ENCODE results near the gene METTL22.
"Not testable (repeated sequence)": the region's sequence is repeated elsewhere in the genome, so short reads cannot be mapped to it uniquely, and the experiment has no call there.

The METTL22 gene

DNA sequence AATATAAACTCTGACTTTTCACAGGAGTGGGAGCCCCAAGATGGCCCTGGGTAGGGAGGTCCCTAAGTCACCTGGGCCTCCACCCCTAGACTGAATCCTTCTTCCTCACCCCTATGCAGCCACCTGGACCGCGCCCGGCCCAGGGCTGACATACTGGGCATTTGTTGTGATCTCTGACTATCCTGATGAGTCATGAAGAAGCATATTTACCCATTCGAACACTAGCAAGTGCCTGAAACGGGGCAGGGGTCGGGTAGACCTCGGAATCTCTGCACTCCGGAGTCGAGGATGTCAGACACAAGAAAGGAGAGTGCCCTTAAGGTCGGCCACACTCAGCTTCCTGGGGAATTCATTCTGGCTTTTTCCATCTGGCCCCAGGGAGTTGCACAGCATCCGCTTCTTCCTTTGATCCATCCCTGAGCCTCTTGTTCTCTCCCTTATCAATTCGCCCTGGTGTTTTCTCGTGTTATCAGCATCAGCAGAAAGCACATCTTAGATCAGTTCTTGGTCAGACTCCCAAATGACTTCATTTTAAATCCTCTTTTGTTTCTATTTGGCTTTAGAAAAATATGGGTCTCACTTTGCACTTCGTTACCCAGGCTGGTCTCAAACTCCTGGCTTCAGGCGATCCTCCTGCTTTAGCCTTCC, 10.4 kb downstream of the METTL22 start:
- H3K4me3 ChIP-seq (ENCODE audit: low read length) = no peak overlapping the region
- TF ChIP-seq ZNF274 (IDR thresholded peaks at IDR 0.05; ENCODE audit: low read depth, low read length) = no peak

DNA sequence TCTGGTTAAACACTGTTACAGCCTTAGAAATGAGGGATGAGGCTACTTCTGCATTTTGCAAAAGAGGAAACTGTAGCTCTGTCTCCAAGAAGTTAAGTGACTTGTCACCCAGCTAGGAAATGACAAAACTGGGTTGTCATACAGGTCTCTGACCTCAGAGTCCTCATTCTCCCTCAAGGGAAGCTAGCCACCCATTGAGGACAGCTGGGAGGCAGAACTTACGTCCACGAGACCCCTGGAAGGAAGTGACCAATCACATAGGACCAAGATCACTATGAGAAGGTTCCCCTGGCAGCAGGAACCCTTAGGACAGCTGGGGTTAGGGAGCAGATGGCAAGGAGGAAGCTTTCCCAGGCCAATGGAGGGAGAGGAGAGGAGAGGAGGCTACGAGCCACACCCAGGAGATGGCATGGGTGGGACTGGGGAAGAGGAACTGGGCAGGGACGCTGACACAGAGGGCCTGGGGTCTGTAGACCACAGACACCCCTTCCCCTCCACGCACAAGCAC, 11.2 kb downstream of the METTL22 start:
- H3K4me3 ChIP-seq (ENCODE audit: low read length) = no peak overlapping the region
- no peak for TF ChIP-seq ZNF274 (IDR thresholded peaks at IDR 0.05; ENCODE audit: low read depth, low read length)

DNA sequence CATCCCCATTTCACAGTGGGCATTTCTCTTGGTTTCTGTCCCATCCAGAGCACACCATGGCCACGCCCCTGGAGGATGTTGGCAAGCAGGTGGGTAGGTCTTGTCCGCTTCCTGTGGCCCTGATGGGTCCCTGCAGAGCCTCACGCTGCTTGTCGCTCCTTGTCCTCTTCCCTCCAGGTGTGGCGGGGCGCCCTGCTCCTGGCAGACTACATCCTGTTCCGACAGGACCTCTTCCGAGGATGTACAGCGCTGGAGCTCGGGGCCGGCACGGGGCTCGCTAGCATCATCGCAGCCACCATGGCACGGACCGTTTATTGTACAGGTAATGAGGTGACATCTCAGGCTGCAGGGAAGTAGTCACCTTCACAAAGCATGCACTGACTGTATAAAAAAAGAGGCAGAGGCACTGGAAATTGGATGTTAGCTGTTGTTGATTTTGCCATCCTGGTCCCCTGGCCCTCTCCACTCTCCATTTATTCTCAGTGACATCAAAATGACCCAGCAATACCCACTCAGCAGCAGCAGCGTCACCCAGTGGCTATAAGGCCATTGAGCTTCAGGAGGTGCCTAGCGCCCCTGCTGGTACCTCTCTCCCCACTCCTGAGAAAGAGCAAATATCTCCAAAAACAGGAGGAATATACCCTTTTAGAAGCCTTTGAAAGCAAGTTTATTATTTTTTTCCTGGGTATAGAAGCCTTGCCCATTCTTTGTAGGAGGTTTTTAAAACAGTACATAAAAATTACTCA, 13.7 kb downstream of the METTL22 start:
- no peak overlapping the region for H3K4me3 ChIP-seq (ENCODE audit: low read length)
- no peak for TF ChIP-seq ZNF274 (IDR thresholded peaks at IDR 0.05; ENCODE audit: low read depth, low read length)

DNA sequence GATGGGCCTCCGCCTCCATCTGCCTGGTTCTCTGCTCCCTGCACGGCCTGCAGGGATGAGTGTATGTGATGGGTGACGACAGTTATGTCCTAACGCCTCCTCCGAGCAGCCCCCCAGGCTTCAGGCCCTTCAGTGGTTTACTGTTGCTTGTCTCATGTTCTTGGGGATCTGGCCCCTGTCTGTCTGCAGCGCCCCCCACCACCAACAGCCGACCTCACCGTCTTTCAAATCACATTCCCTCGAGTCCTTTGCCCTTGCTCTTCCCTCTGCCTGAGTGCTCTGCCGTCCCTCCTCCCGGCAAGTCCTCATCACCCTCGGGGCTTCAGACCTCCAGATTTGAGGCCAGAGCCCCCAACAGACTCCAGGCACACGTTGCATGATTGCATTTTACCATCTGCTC, 18.2 kb downstream of the METTL22 start:
- TF ChIP-seq ZNF274 (IDR thresholded peaks at IDR 0.05; ENCODE audit: low read depth, low read length) = no peak
- no peak overlapping the region for H3K4me3 ChIP-seq (ENCODE audit: low read length)

DNA sequence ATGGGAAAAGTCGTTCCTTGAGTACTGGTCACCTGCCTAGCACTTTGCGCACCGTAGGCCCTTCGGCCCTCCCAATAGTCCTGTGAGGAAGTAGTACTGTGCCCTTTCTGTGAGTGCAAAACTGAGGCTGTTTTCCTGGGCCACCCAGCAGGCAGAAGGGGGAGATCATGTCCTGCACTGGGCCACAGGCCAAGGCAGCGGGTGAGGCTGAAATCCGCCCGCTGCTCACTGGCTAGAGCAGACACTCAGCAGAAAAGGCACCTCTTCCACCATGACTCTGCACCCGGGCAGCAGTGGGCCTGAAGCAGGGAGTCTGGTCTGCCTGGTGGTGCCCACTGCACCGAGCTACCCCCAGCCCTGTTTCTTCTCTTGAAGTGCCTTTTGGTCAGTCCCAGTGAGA, 20.2 kb downstream of the METTL22 start:
- TF ChIP-seq ZNF274 (IDR thresholded peaks at IDR 0.05; ENCODE audit: low read depth, low read length) = no peak
- no peak overlapping the region for H3K4me3 ChIP-seq (ENCODE audit: low read length)

DNA sequence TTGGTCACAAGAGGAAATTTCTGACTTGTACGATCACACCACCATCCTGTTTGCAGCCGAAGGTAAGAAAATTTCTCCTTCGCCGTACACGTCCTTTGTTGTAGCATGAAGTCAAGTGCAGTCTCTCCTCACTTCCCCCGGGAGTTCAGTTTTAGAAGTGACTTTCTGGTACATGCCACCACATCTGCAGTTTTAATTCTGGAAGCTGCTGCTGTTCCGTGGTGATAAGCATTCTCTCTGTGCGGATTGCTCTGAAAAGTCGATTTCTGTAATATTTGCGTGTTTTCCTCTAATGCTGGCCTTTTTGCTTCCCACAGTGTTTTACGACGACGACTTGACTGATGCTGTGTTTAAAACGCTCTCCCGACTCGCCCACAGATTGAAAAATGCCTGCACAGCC, 20.6 kb downstream of the METTL22 start:
- TF ChIP-seq ZNF274 (IDR thresholded peaks at IDR 0.05; ENCODE audit: low read depth, low read length) = no peak
- no peak overlapping the region for H3K4me3 ChIP-seq (ENCODE audit: low read length)

DNA sequence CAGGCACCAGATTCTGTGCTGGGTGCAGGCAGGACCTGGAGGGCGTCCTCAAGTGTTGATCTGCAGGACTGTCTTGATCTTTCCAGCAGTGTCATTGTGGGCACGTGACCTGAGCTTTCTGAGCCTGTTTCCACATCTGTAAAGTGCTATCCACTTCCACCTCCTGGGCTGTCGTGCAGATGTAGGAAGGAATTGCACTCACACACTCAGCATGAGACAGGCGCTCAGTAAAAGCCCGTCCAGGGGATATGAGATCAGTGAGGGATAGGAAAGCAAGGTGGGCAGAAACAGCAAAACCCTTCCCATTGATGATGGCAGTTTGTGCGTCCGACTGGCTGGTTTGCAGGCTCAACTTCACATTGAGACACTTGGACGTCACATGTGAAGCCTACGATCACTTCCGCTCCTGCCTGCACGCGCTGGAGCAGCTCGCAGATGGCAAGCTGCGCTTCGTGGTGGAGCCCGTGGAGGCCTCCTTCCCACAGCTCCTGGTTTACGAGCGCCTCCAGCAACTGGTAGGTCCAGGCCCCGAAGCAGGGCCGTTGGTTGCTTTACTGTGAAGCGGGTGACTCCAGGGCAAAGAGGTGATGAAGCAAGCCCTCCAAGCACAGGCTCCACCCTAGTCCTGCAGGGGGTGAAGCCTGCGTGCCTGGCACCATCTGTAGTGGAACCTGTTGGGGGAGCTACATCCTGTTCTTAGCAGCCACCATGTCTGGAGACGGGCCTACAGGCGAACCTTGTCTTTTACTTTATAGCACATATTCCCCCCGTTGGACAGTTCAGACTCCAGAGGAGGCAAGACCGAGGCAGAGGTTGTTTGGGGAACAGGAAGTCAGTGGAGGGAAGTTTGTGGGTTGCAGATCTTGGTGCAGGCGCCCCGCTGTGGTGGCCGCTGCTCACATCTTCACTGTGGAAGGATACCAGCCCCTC, 23.0 kb downstream of the METTL22 start:
- no peak overlapping the region for H3K4me3 ChIP-seq (ENCODE audit: low read length)
- TF ChIP-seq ZNF274 (IDR thresholded peaks at IDR 0.05; ENCODE audit: low read depth, low read length) = no peak

DNA sequence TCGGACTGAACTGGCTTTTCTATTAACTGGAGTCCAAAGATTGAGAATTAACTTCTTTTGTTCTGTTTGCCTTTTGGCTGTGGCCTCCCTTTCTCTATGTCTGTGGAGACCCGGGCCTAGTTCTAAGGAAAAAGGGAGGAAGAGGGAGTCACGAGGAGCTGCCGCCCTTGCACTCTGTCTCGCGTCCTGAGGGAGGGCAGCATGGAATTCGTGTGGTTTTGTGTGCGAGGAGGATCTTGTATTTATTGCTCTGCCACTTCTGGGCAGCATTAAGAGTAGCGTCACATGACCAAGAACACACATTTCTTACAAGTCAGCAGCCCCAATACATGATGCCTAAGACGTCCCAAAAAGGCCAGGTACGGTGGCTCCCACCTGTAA, 23.6 kb downstream of the METTL22 start:
- TF ChIP-seq ZNF274 (IDR thresholded peaks at IDR 0.05; ENCODE audit: low read depth, low read length) = no peak
- H3K4me3 ChIP-seq (ENCODE audit: low read length) = no peak overlapping the region

DNA sequence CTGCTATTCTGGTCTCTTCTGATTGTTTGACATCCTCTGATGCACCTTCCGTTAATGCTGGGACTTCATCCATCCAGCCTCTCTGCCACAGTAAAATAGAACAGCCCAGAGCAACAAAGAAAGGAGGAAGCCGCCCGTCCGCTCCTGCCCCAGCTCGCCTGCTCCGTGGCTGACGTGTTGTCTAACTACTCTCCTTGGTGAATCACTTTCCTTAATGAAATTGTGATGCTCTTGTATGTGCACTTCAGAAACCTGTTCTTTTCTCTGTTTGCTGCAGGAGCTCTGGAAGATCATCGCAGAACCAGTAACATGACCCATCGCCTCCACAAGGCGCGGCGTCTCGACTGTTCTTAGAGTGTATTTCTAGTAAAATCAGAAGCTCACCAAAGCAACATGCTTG, 24.3 kb downstream of the METTL22 start:
- H3K4me3 ChIP-seq (ENCODE audit: low read length) = no peak overlapping the region
- TF ChIP-seq ZNF274 (IDR thresholded peaks at IDR 0.05; ENCODE audit: low read depth, low read length) = no peak

DNA sequence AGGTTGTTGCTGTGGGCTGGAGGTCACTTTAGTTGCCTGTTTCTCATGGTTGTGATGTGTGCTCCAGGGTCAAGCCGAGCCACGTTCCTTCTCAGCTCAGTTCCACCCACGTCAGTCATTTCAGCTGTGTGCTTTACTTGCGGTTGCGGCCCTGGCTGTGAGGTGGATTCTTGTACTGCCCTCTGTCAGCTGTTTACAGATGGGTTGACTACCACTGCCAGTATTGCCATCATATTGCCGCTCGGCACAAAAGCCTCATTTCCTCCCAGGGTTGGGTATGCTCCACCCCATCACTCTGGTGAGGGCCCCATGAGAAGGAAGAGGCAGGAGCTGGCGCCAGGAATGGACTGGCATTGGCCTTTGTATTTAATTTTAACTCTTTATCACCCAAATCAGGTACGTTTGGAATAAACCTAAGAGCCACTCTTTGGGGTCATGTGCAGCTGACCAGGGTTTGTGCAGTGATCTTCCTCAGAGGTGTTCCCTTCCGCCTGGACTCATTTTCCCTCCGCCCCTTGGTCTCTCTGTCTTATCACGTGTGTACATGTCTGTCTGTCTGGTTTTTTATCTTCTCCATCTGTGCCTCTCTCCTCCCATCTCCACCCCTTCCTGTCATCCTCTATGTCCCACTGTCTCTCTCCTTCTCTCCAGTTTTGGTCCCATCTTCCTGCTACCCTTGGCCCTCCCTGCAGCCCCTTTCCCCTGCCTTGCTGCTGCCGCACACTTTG, 25.0 kb downstream of the METTL22 start:
- no peak for TF ChIP-seq ZNF274 (IDR thresholded peaks at IDR 0.05; ENCODE audit: low read depth, low read length)
- no peak overlapping the region for H3K4me3 ChIP-seq (ENCODE audit: low read length)

DNA sequence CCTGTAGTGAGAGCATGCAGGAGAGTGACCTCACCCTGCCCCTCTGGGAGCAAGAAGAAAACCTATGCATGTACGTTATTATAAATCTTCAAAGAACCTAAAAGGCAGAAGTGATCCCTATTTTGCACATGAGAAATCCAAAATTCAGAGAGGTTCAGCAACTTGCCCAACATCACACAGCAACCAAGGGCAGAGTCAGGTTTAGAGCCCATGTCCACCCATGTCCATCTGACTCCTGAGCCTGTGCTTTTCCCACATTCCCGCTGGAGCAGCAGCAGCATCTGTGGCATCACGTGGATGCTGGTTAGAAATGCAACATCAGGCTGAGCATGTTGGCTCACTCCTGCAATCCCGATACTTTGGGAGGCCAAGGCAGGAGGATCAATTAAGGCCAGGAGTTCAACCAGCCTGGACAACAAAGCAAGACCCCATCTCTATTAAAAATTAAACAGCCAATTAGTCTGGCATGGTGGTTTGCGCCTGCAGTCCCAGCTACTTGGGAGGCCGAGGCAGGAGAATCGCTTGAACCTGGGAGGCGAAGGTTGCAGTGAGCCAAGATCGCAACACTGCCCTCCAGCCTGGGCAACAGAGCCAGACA, 26.3 kb downstream of the METTL22 start:
- no peak for TF ChIP-seq ZNF274 (IDR thresholded peaks at IDR 0.05; ENCODE audit: low read depth, low read length)

DNA sequence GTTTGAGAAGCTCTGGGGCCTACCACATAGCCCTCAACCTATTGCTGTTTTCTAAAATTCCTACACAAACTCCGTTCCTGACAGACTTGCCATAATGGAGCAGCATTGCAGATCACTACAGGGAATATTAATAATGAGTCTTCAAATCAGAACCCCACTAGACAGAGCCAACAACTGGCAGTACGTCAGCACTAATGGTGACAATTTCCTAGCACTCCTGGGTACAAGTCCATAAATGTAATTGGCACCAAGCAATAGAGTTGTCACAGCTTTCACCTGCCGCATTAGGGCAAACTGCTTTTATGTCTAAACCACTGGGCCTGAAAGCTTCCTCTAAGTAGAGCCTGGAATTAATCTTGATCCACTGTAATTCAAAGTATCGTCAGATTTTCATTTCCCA, 27.4 kb downstream of the METTL22 start:
- no peak for TF ChIP-seq ZNF274 (IDR thresholded peaks at IDR 0.05; ENCODE audit: low read depth, low read length)
- no peak overlapping the region for H3K4me3 ChIP-seq (ENCODE audit: low read length)

More for the DNA sequence above, 26.3 kb downstream of the METTL22 start:
- H3K4me3 ChIP-seq (ENCODE audit: low read length) = no peak overlapping the region

DNA sequence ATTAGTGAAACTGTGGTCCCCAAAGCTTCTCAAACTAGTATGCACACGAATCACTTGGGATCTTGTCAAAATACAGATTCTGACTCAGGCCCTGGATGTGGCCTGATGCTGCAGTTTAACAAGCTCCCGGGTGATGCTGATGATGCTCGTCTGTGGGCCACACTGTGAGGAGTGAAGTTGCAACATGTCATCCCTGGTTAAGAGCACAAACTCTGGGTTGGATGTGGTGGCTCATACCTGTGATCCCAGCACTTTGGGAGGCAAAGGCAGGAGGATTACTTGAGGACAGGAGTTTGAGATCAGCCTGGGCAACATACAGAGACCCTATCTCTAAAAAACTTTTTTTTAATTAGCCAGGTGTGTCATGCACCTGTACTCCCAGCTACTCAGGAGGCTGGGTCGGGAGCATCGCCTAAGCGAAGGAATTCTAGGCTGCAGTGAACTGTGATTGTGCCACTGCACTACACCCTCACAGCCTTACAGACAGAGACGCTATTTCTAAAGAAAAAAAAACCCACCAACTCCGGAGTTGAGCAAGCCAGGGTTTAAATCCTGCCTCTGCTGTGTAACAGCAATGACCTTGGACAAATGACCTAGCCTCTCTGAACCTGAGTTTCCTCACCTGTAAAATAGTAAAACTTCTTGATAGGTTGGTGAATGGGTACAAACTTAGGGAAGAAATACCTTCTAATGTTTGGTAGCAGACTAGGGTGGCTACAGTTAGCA, 28.5 kb downstream of the METTL22 start:
- H3K4me3 ChIP-seq (ENCODE audit: low read length) = no peak overlapping the region
- no peak for TF ChIP-seq ZNF274 (IDR thresholded peaks at IDR 0.05; ENCODE audit: low read depth, low read length)

DNA sequence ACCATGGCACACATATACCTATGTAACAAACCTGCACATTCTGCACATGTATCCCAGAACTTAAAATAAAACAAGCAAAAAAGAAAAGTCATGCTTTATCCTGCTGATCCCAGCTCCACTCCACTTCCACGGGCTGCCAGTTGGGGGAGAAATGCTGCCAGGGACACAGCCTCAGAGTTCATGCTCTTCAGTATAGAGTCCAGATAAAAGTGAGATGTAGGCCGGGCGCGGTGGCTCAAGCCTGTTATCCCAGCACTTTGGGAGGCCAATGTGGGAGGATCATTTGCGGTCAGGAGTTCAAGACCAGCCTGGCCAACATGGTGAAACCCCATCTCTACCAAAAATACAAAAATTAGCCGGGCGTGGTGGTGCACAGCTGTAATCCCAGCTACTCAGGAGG, 30.5 kb downstream of the METTL22 start:
- not testable (repeated sequence) for H3K4me3 ChIP-seq (ENCODE audit: low read length)

All from GM08714 (cell line).